22Rv1 (cell line): ENCODE measurements around the gene IFITM1.

Experiments used
- CTCF ChIP-seq: fragments of 450-650 bp; IDR thresholded peaks from 2 replicates; pipeline ENCODE4 v1.5.1; 2017; ENCODE audit warnings: mild to moderate bottlenecking
- ZFX ChIP-seq: fragments of 450-650 bp; IDR thresholded peaks from 2 replicates; pipeline ENCODE4 v1.6.1; 2017; ENCODE audit warnings: antibody characterized with exemption, borderline replicate concordance

GRCh38 chr11:299081-299891 lies 14.6 kb upstream of the IFITM1 start, which contains the start of gene IFITM5:
- TF ChIP-seq CTCF, result no peak
- no peak for TF ChIP-seq ZFX
